Neutrophil (primary cell): ENCODE data around the gene TP53BP1.
A peak's percentile ranks its signal among the peaks of the same experiment; 100 is the strongest.

Source experiments
- H3K27ac ChIP-seq: fragments of 200-600 bp; sonication (generic); 2 replicates; pipeline ENCODE4 v1.5.1; 2016; ENCODE audit warnings: mild to moderate bottlenecking, moderate library complexity
- H3K27me3 ChIP-seq: fragments of 200-600 bp; sonication (generic); 2 replicates; pipeline ENCODE4 v1.6.0; 2016; ENCODE audit warnings: mild to moderate bottlenecking
- H3K36me3 ChIP-seq: fragments of 200-600 bp; sonication (generic); 2 replicates; pipeline ENCODE4 v1.5.1; 2017
- H3K4me1 ChIP-seq, 2 experiments: fragments of 200-600 bp in 1 of 2; sonication (generic) in 1 of 2; 1 replicate in 1 of 2; 2 replicates in 1 of 2; pipeline versions ENCODE4 v1.5.1 to v1.6.1; 2013 to 2016; ENCODE audit warnings: low read depth in 1 of 2, low read length in 1 of 2, mild to moderate bottlenecking in 1 of 2, moderate library complexity in 1 of 2; ENCODE audit not compliant: control insufficient read depth in 1 of 2, insufficient read depth in 1 of 2
- H3K4me3 ChIP-seq, 2 experiments: fragments of 200-600 bp in 1 of 2; sonication (generic) in 1 of 2; 1 replicate in 1 of 2; 2 replicates in 1 of 2; pipeline ENCODE4 v1.5.1; 2013 to 2016; ENCODE audit warnings: low read depth in 1 of 2, low read length in 1 of 2, mild to moderate bottlenecking in 1 of 2, moderate library complexity in 1 of 2
- H3K9me3 ChIP-seq: fragments of 200-600 bp; sonication (generic); 2 replicates; pipeline ENCODE4 v1.5.1; 2016
- TF ChIP-seq, protein P1 (sequence below): fragments of 200-600 bp; sonication (generic); IDR thresholded peaks from 2 replicates; pipeline ENCODE4 v1.5.1; 2016; ENCODE audit warnings: antibody characterized with exemption

TP53BP1 gene

DNA sequence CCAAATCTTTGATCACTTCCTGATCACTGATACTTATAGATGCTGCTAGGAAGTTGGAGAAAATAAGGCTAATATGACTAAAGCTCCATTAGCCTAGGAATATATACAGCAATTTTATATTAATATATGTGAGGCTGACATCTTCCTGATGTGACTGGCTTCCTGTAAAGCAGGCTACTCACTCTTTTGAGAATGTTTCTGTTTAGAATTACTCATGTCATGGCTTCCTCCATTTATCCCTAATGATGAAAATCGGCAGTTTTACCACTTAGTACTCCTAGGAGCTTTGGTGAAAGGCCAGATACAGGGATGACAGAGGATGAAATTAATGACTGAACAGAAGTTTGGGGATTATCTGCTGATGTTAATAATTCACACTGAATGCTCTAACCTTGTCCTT lies 20.6 kb upstream of the TP53BP1 start:
- Histone ChIP-seq H3K4me3 (no peak overlapping the region), H3K36me3 (no peaks in the 10 kb centered on the region), H3K27ac (no peak overlapping the region), H3K4me1 (peaks cover 19 to 21% of the 10 kb centered on the region in 2 experiments), H3K27me3 (peaks cover 55% of the 10 kb centered on the region), H3K9me3 (no peaks in the 10 kb centered on the region)
- TF ChIP-seq, protein P1, sequence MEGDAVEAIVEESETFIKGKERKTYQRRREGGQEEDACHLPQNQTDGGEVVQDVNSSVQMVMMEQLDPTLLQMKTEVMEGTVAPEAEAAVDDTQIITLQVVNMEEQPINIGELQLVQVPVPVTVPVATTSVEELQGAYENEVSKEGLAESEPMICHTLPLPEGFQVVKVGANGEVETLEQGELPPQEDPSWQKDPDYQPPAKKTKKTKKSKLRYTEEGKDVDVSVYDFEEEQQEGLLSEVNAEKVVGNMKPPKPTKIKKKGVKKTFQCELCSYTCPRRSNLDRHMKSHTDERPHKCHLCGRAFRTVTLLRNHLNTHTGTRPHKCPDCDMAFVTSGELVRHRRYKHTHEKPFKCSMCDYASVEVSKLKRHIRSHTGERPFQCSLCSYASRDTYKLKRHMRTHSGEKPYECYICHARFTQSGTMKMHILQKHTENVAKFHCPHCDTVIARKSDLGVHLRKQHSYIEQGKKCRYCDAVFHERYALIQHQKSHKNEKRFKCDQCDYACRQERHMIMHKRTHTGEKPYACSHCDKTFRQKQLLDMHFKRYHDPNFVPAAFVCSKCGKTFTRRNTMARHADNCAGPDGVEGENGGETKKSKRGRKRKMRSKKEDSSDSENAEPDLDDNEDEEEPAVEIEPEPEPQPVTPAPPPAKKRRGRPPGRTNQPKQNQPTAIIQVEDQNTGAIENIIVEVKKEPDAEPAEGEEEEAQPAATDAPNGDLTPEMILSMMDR, result no peak

GRCh38 chr15:43511012-43511885 lies 18.3 kb upstream of the TP53BP1 start:
- peaks cover 15% of the 10 kb centered on the region in 2 experiments for H3K4me1 ChIP-seq
- peak overlapping the region; percentile 56 for H3K27ac ChIP-seq
- H3K4me3 ChIP-seq, result peak overlapping the region; percentile 68 to 87
- no peaks in the 10 kb centered on the region for H3K9me3 ChIP-seq
- TF ChIP-seq, protein P1, result no peak
- no peaks in the 10 kb centered on the region for H3K36me3 ChIP-seq
- H3K27me3 ChIP-seq, result peaks cover 32% of the 10 kb centered on the region

- no peaks in the 10 kb centered on the region for H3K9me3 ChIP-seq
- H3K4me1 ChIP-seq, result peaks cover 15% of the 10 kb centered on the region in 2 experiments
- no peaks in the 10 kb centered on the region for H3K36me3 ChIP-seq
- H3K27ac ChIP-seq, result peak overlapping the region; percentile 56
- H3K4me3 ChIP-seq, result peak overlapping the region; percentile 68 to 87
- TF ChIP-seq, protein P1, result peak; percentile 62
- H3K27me3 ChIP-seq, result peaks cover 24% of the 10 kb centered on the region
Measured at GRCh38 chr15:43510200-43511011, 17.4 kb upstream of the TP53BP1 start.

DNA sequence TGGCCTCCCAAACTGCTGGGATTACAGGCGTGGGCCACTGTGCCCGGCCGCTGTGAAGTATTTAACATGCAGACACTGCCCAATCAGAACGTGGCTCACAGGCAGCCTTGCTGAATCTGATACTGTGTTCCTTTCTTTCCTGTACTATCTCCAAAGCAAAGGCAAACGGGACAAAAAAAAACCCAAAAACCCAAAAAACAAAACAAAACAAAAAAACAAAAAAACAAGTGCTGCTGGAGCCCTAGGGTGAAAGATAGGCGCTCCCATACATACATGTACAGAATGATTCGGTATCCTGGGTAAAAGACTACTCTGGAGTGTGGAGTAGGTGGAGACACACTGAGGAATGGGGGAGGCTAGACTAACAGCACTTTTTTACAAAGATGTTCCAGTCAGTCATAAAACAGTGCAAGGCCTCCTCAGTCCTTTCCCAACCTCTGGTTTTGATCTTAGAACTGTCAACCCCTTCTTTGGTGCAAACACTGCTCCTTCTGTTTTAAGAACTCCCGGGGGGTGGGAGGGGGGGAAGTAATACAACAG lies 16.8 kb upstream of the TP53BP1 start:
- TF ChIP-seq, protein P1, result no peak
- H3K4me3 ChIP-seq, result peak overlapping the region; percentile 68 to 87
- H3K27ac ChIP-seq, result peak overlapping the region; percentile 56
- H3K27me3 ChIP-seq, result peaks cover 17% of the 10 kb centered on the region
- peaks cover 15% of the 10 kb centered on the region in 2 experiments for H3K4me1 ChIP-seq
- H3K36me3 ChIP-seq, result no peaks in the 10 kb centered on the region
- no peaks in the 10 kb centered on the region for H3K9me3 ChIP-seq

GRCh38 chr15:43508991-43509659 lies 16.2 kb upstream of the TP53BP1 start:
- peaks cover 17% of the 10 kb centered on the region for H3K27me3 ChIP-seq
- TF ChIP-seq, protein P1, result no peak
- H3K9me3 ChIP-seq, result no peaks in the 10 kb centered on the region
- H3K4me3 ChIP-seq, result no peak overlapping the region
- peaks cover 15% of the 10 kb centered on the region in 2 experiments for H3K4me1 ChIP-seq
- no peak overlapping the region for H3K27ac ChIP-seq
- no peaks in the 10 kb centered on the region for H3K36me3 ChIP-seq
